GM12878 (cell line): ENCODE data around the gene TANK. TPM values are rescaled to one million over a fixed set of nuclear protein-coding genes. Genes with fewer than 3 reads are reported as not detected.

ENCODE experiments used
- CHD1 ChIP-seq: IDR thresholded peaks from 2 replicates; pipeline ENCODE4 v1.6.1; 2012; ENCODE audit warnings: low read depth, low read length, improper control_type of control experiment
- E4F1 ChIP-seq: fragments of 450-650 bp; IDR thresholded peaks from 2 replicates; pipeline ENCODE4 v1.6.1; 2018; ENCODE audit warnings: borderline replicate concordance, mild to moderate bottlenecking; ENCODE audit not compliant: partially characterized antibody
- ETV6 ChIP-seq, 2 experiments: fragments of 450-650 bp in 1 of 2; IDR thresholded peaks in 1 of 2; conservative IDR thresholded peaks in 1 of 2; 2 replicates each; pipeline ENCODE4 v1.6.1; 2014; ENCODE audit warnings: antibody characterized with exemption in 1 of 2, borderline replicate concordance in 1 of 2, low read depth in 1 of 2, mild to moderate bottlenecking in 1 of 2, moderate library complexity in 1 of 2
- HSF1 ChIP-seq: fragments of 150-350 bp; IDR thresholded peaks from 2 replicates; pipeline ENCODE4 v1.6.1; 2014; ENCODE audit warnings: mild to moderate bottlenecking, low read depth, low read length
- JUND ChIP-seq: IDR thresholded peaks from 2 replicates; pipeline ENCODE4 v1.6.1; 2012; ENCODE audit warnings: low read depth, mild to moderate bottlenecking, low read length, improper control_type of control experiment, moderate library complexity
- MAX ChIP-seq: IDR thresholded peaks from 2 replicates; pipeline ENCODE4 v1.6.1; 2012; ENCODE audit warnings: low read depth, low read length, improper control_type of control experiment
- NR2C2 ChIP-seq: IDR thresholded peaks from 2 replicates; pipeline ENCODE4 v1.6.1; 2011; ENCODE audit warnings: borderline replicate concordance, low read depth; ENCODE audit not compliant: control insufficient read depth, insufficient read length
- NRF1 ChIP-seq: conservative IDR thresholded peaks from 2 replicates; pipeline ENCODE4 v1.6.1; 2011; ENCODE audit warnings: mild to moderate bottlenecking, low read depth, low read length, improper control_type of control experiment
- PKNOX1 ChIP-seq: fragments of 450-650 bp; IDR thresholded peaks from 2 replicates; pipeline ENCODE4 v1.6.1; 2016; ENCODE audit warnings: mild to moderate bottlenecking
- PRDM15 ChIP-seq: fragments of 450-650 bp; formaldehyde crosslinking; IDR thresholded peaks from 2 replicates; pipeline ENCODE4 v1.4.0; 2020; ENCODE audit warnings: mild to moderate bottlenecking, moderate library complexity
- SIX5 ChIP-seq: IDR thresholded peaks from 2 replicates; pipeline ENCODE4 v1.6.1; 2011; ENCODE audit warnings: mild to moderate bottlenecking, low read depth, low read length, moderate library complexity; ENCODE audit not compliant: severe bottlenecking
- SUPT20H ChIP-seq: IDR thresholded peaks from 2 replicates; pipeline ENCODE4 v1.6.1; 2011; ENCODE audit warnings: low read depth, mild to moderate bottlenecking, low read length, moderate library complexity, borderline replicate concordance; ENCODE audit not compliant: control insufficient read depth
- ZNF592 ChIP-seq: fragments of 450-650 bp; IDR thresholded peaks from 2 replicates; pipeline ENCODE4 v1.6.1; 2017; ENCODE audit warnings: mild to moderate bottlenecking, moderate library complexity
- polyA plus RNA-seq, 11 experiments: library from polyadenylated mRNA; depleted of rRNA in 4 of 11; unstranded in 6 of 11; stranded (reverse) in 5 of 11; fragments of >200 nt; fragmentation: Nextera tagmentation in 4 of 11; fragmentation: Illumina TruSeq in 1 of 11; extraction: Ambion mirVana in 4 of 11; extraction: Trizol in 1 of 11; gene quantifications; 1 replicate in 1 of 11; 2 replicates in 10 of 11; pipeline versions ENCODE4 v1.2.1 to v1.2.3, GENCODE V29; 2011 to 2016; ENCODE audit warnings: inconsistent platforms in 2 of 11, missing spikeins in 2 of 11, low read depth in 1 of 11
- total RNA-seq, 4 experiments: library from RNA; depleted of rRNA in 3 of 4; stranded (reverse); fragments of >200 nt in 3 of 4; fragmentation: Illumina TruSeq in 1 of 4; extraction: Trizol in 1 of 4; gene quantifications; 2 replicates each; pipeline versions ENCODE4 v1.2.1 to v1.2.3, GENCODE V29; 2013 to 2021

Gene TANK
- total and polyA plus RNA-seq, 10 of the 15 experiments (the other 5 are each of a cell fraction or from before 2014, with no cell fraction given) = 48.6 to 127 (median 103) TPM

- TF ChIP-seq MAX = no peak
- no peak for TF ChIP-seq E4F1
- TF ChIP-seq ZNF592 = no peak
- no peak for TF ChIP-seq HSF1
- TF ChIP-seq PRDM15 = no peak
- peak; percentile 22; the same call in 1 of the 2 replicates for TF ChIP-seq PKNOX1
- peak in 1 of 2 experiments; percentile 95; a peak in 2 of 4 replicates for TF ChIP-seq ETV6 (conservative IDR thresholded peaks at IDR 0.05 in 1 of 2, IDR thresholded peaks at IDR 0.05 in 1 of 2; ENCODE audit: borderline replicate concordance in 1 of 2, low read depth in 1 of 2)
- peak; percentile 73; the same call in 1 of the 2 replicates for TF ChIP-seq JUND
- TF ChIP-seq CHD1 = no peak
- TF ChIP-seq NR2C2 = no peak
- TF ChIP-seq NRF1 = no peak
- TF ChIP-seq SIX5 = no peak
- no peak for TF ChIP-seq SUPT20H
These were observed 6.5 kb downstream of the TANK start (continued) for GRCh38 chr2:161166538-161167409.
